Stimulated activated CD8-positive, alpha-beta memory T cell treated with anti-CD3 and anti-CD28 coated beads, Interleukin-15, amount 100 ng/mL, for 4 hours (primary cell): ENCODE results near the gene DHX57.
"Not testable (repeated sequence)": the region's sequence is repeated elsewhere in the genome, so short reads cannot be mapped to it uniquely, and the experiment has no call there.

Source experiments
- DNase-seq, 2 donors: peaks; one replicate each; pipeline ENCODE4 v3.0.0-alpha.2; 2020; ENCODE audit warnings: low read depth in 2 of 2

DHX57 gene

GRCh38 chr2:38871432-38871831, 4.3 kb downstream of the DHX57 start:
- DNase-seq, result no peak

- DNase-seq, result no peak
Observed at GRCh38 chr2:38866773-38867443, 8.8 kb downstream of the DHX57 start.

DNA sequence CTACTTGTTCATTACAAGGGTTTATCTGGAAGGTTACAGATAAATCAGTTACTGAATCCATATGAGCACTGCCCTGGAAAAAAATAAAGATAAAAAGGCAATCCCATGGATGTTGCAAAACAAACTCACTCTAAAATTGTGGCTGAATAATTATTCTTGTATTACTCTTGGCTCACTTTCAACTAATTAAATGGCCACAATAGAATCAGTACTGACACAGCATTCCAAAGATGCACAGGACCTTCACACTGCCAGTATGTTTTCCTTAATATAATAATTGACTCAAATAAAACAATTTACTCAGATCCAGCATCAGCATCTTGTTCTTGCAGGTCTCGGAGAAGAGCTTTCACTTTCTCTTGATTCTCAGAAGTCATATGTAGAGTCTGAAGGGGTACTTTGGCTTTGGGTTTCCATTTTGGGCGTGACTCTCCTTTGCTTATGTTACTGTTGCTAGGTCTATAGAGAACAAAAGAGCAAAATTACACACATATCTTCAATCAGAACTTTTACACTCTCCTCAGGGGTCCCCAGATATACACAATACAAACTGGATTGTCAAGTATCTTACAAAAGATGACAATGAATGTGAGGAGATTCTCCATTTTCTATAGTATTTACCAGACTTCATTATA, 12.6 kb downstream of the DHX57 start:
- DNase-seq, result no peak

GRCh38 chr2:38862476-38862875, 13.3 kb downstream of the DHX57 start:
- DNase-seq, result no peak

DNA sequence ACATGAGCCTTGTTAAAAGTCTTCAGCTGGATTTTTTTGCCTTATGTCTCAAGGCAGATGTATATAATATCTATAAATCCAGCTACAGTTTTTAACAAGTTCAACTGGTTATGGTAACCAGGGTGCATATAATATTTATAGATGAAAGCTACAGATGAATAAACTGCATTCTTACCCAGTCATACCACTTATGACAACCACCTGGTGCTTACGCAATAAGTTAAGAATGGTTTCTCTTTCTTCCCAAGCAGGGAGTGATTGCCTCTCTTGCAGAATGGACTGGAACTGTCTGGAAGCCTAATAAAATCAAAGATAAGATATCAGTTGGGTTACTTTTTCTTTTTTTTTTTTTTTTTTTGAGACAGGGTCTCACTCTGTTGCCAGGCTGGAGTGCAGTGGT, 19.6 kb downstream of the DHX57 start:
- DNase-seq, result no peak

GRCh38 chr2:38850045-38850444, 25.7 kb downstream of the DHX57 start:
- DNase-seq, result no peak

DNA sequence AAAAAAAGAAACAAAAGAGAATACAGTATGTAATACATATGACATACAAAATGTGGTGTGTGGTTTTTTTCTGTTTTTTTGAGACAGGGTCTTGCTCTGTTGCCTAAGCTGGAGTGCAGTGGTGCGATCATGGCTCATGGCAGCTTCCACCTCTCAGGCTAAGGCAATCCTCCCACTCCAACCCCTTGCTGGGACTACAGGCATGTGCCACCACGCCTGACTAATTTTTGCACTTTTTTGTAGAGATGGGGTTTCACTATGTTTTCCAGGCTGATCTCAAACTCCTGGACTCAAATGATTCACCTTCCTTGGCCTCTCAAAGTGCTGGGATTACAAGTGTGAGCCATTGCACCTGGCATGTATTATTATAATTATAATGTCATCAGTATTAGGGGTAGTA, 38.9 kb downstream of the DHX57 start:
- DNase-seq, result no peak

DNA sequence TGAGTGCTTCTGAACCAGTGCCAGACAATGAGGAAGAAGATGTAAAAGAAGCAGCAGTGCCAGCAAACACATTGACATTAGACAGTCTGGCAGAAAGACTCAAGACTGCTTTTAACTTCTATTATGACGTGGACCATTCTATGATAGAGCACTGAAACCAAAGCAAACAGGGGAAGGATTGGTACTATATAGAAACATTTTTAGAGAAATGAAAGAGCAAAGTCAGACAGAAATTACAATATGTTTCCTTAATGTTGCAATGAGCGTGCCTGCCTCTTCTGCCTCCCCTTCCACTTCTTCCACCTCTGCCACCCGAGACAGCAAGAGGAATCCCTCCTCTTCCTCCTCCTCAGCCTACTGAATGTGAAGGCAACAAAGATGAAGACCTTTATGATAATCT, 39.7 kb downstream of the DHX57 start:
- no peak for DNase-seq

DNA sequence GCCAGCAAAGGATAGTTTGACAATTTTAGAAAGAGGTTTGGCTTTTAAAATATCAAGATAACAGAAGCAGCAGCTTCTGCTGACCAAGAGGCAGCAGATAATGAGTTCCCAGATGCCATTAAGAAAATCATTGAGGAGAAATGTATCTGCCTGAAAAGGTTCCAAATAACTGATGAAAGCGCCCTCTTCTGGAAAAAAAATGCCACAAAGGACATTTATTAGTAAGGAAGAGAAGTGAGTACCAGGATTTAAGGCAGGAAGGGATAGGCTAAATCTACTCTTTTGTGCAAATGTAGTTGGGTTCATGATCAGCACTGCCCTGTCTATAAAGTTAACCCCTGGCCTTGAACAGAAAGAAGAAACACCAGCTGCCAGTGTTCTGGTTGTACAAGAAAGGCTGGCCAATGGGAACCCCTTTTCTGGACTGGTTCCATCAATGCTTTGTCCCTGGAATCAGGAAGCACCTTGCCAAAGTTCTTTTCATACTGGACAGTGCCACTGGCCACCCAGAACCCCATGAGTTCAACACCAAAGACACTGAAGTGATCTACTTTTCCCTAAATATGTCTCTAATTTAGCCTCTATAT, 40.6 kb downstream of the DHX57 start:
- DNase-seq, result no peak

- DNase-seq, result no peak
Observed at GRCh38 chr2:38830526-38831159, 45.1 kb downstream of the DHX57 start.

GRCh38 chr2:38829971-38830370, 45.8 kb downstream of the DHX57 start:
- no peak for DNase-seq

DNA sequence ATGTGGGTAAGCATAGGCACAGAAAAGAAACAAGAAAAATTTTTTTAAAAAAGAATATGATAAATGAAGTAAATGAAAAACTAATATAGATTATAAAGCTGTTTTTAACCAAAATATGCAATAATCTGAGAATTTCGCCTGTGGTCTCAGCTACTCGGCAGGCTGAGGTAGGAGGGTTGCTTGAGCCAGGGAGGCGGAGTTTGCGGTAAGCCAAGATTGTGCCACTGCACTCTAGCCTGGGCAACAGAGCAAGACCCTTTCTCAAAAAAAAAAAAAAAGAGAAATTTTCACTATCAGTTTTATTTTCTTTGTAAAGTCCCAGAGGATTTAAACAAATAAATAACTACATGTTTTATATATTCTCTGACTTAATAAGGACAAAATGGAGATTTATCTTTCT, 47.3 kb downstream of the DHX57 start:
- DNase-seq, result no peak

GRCh38 chr2:38827539-38828145, 48.1 kb downstream of the DHX57 start:
- not testable (repeated sequence) for DNase-seq

GRCh38 chr2:38825956-38826355, 49.8 kb downstream of the DHX57 start:
- no peak for DNase-seq

DNA sequence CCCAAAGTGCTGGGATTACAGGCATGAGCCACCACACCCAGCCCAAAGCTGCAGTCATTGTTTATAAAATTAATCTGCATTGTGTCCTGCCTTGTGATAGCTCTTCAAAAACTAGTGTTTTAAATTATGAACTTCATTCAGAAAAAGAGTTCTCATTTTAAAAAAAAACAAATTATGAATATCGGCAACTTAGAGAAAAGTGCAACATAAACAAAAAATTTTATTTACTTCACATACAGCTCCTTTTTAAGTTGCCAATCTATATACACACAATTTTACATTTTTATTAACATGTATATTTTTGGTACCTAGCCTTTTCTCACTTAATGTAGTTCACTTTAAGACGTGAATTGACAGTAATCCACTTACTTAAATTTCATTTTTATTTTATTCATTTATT, 50.8 kb downstream of the DHX57 start:
- DNase-seq, result no peak

DNA sequence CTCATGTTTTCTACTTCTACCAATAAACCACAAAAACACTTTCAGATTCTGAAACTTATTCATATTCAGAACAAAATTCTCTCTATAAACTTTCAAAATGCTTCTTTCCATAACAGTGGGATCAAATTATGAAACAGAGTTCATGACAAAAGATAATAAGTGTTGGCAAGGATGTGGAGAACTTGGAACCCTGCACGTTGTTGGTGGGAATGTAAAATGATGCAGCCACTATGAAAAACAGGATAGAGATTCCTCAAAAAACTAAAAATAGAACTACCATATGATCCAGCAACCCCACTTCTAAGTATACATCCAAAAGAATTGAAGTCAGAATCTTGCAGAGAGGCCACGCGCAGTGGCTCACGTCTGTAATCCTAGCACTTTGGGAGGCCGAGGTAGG, 52.3 kb downstream of the DHX57 start:
- DNase-seq, result no peak

DNA sequence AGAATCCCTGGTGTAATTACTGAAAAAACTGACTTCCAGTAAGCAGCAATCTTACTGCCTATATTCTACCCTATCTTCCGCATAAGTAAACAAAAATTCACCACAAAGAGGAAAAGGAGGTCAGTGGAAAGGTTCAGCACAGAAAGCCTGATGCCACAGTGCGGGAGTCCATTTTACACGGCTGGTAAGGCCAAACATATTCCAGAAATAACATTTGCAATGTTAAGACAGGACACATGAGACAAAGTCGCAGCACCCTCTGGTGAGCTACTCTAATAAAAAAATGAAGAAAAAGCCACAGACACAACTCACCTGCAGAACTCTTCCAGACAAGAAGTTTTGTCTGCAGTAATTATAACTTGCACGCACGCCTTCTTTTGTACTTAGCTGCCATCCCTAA, 57.2 kb downstream of the DHX57 start:
- DNase-seq, result no peak

GRCh38 chr2:38815936-38816335, 59.8 kb downstream of the DHX57 start:
- no peak for DNase-seq

DNA sequence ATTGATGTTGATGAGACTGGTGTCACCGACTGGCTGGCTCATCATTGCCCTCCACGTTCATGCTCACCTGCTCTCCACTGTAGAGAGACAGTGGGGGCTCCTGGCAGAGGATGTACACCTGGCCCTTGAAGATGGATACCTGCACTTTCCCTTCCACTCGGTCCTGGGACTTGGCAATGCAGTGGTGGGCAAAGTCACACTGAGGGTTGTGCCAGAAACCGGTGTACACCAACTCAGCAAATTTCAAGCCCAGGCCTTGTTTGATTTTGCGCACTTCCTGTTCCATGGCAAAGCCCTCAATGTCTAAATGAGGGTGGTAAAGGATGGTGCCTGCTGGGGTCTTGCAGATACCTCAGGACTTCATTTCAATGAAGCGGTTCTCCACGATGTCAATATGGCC, 65.2 kb downstream of the DHX57 start:
- no peak for DNase-seq

DNA sequence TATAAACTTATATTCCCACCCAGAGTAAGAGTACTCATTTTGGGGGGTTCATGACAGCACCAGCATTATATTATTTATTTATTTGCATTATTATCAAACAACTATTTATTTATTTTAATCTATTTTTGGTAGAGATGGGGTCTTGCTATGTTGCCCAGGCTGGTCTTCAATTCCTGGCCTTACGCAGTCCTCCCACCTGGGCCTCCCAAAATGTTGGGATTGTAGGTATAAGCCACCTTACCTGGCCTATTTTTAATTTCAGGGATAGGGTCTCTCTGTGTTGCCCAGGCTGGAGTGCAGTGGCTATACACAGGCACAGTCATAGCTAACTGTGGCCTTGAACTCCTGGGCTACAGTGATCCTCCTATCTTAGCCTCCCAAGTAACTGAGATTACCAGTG, 67.1 kb downstream of the DHX57 start:
- DNase-seq, result no peak

- DNase-seq, result no peak
Observed at GRCh38 chr2:38806733-38807059, 69.0 kb downstream of the DHX57 start.

- no peak for DNase-seq
Observed at GRCh38 chr2:38806015-38806732, 69.6 kb downstream of the DHX57 start.
